Gastrocnemius medialis (tissue), 4 donors: ENCODE data around the gene BASP1. TPM values are rescaled to one million over a fixed set of nuclear protein-coding genes. Genes with fewer than 3 reads are reported as not detected.
A peak's percentile ranks its signal among the peaks of the same experiment; 100 is the strongest.

Experiments used
- ATAC-seq, 2 donors: fragments of 150-250 bp; one replicate each; pipeline ENCODE4 v1.9.1; 2016
- DNase-seq, 2 donors: peaks; one replicate each; pipeline ENCODE4 v3.0.0-alpha.2; 2019
- H3K27ac ChIP-seq, 4 donors: fragments of 200-600 bp; sonication (generic); 1 replicate in 1 of 4; 2 replicates in 3 of 4; pipeline ENCODE4 v1.5.1; 2016 to 2018; ENCODE audit warnings: mild to moderate bottlenecking in 2 of 4, moderate library complexity in 1 of 4
- H3K27me3 ChIP-seq, 3 donors: fragments of 200-600 bp; sonication (generic) in 2 of 3; 1 replicate in 1 of 3; 2 replicates in 2 of 3; pipeline versions ENCODE4 v1.5.1 to v1.6.0; 2016 to 2019; ENCODE audit warnings: mild to moderate bottlenecking in 1 of 3, moderate library complexity in 1 of 3
- H3K36me3 ChIP-seq, 2 donors: fragments of 200-600 bp; sonication (generic) in 1 of 2; one replicate each; pipeline ENCODE4 v1.5.1; 2017 to 2018
- H3K4me1 ChIP-seq, 2 donors: fragments of 200-600 bp; sonication (generic) in 1 of 2; one replicate each; pipeline ENCODE4 v1.5.1; 2016 to 2017; ENCODE audit warnings: mild to moderate bottlenecking in 2 of 2
- H3K4me3 ChIP-seq, 4 donors: fragments of 200-600 bp; sonication (generic) in 3 of 4; 1 replicate in 1 of 4; 2 replicates in 3 of 4; pipeline ENCODE4 v1.5.1; 2016 to 2019; ENCODE audit warnings: mild to moderate bottlenecking in 2 of 4
- H3K9me3 ChIP-seq, 3 donors: fragments of 200-600 bp; sonication (generic) in 2 of 3; 1 replicate in 1 of 3; 2 replicates in 2 of 3; pipeline ENCODE4 v1.5.1; 2016 to 2019
- CTCF ChIP-seq, 5 experiments: fragments of 450-650 bp in 3 of 5; fragments of 200-600 bp in 2 of 5; sonication (generic) in 2 of 5; IDR thresholded peaks in 4 of 5; conservative IDR thresholded peaks in 1 of 5; 1 replicate in 4 of 5; 2 replicates in 1 of 5; pipeline ENCODE4 v1.5.1; 2016 to 2019; ENCODE audit warnings: antibody characterized with exemption in 5 of 5, mild to moderate bottlenecking in 3 of 5, moderate library complexity in 3 of 5
- POLR2A ChIP-seq, 2 donors: fragments of 450-650 bp; IDR thresholded peaks; one replicate each; pipeline ENCODE4 v1.6.1; 2017; ENCODE audit warnings: antibody characterized with exemption in 2 of 2, mild to moderate bottlenecking in 2 of 2, moderate library complexity in 2 of 2
- in situ Hi-C, 4 donors: fragments of 200-750 bp; cut with MboI; loops; one replicate each; pipeline versions ENCODE4 v1.15.0 to v1.8.0; 2017; ENCODE audit warnings: low sequenced_read_pairs in 4 of 4
- intact Hi-C: fragments of 100-400 bp; cut with DNase I; formaldehyde crosslinking; loops from one replicate; pipeline ENCODE4 v1.15.1; 2023; ENCODE audit warnings: low total_unique reads
- total RNA-seq, 4 donors: library from RNA; depleted of rRNA; stranded (reverse); fragments of >200 nt; gene quantifications; one replicate each; pipeline versions ENCODE4 v1.1.0 to v1.2.3, GENCODE V29; 2016

Gene BASP1
- total RNA-seq, 4 donors from 2014 or later, result 0.82 to 4.0 (median 4.0) TPM; not detected in 1

GRCh38 chr5:17185773-17186172 is 31.7 kb upstream of the BASP1 start:
- Histone ChIP-seq H3K9me3 (no peaks in the 10 kb centered on the region), H3K4me3 (no peak overlapping the region), H3K4me1 (peaks cover 15 to 28% of the 10 kb centered on the region in 2 donors), H3K27me3 (no peaks in the 10 kb centered on the region), H3K27ac (peak overlapping the region in 3 of 4 donors; percentile 42 to 51 (median 45)), H3K36me3 (no peaks in the 10 kb centered on the region)
- DNase-seq (peak; percentile 31 to 71), ATAC-seq (peak; percentile 84 to 89)
- in situ Hi-C loops (loop anchor here (5.0 to 25.0 kb wide), 4 partner anchors 248 to 723 kb away; partner anchors contain the start of genes ZNF622 (in 3 of the 4) and MYO10 (in 1 of the 4)), intact Hi-C loops (loop anchor here (2.0 to 10.0 kb wide), 3 partner anchors 53 to 611 kb away; partner anchors contain the start of gene MYO10)
- TF ChIP-seq POLR2A (IDR thresholded peaks at IDR 0.05) (no peak), CTCF (IDR thresholded peaks at IDR 0.05 in 4 of 5, conservative IDR thresholded peaks at IDR 0.05 in 1 of 5) (no peak)

- peaks cover 15 to 28% of the 10 kb centered on the region in 2 donors for H3K4me1 ChIP-seq
- intact Hi-C loops (loop anchor here (5.0 to 10.0 kb wide), 2 partner anchors 54 to 611 kb away; no protein-coding TSS in a partner anchor), in situ Hi-C loops (loop anchor here (5.0 to 25.0 kb wide), 4 partner anchors 249 to 724 kb away; partner anchors contain the start of genes ZNF622 (in 3 of the 4) and MYO10 (in 1 of the 4))
- H3K9me3 ChIP-seq, result no peaks in the 10 kb centered on the region
- ATAC-seq (no peak), DNase-seq (no peak)
- H3K4me3 ChIP-seq, result no peak overlapping the region
- H3K27ac ChIP-seq, result peak overlapping the region in 3 of 4 donors; percentile 42 to 51 (median 45)
- H3K36me3 ChIP-seq, result no peaks in the 10 kb centered on the region
- no peaks in the 10 kb centered on the region for H3K27me3 ChIP-seq
- no peak for TF ChIP-seq POLR2A (IDR thresholded peaks at IDR 0.05)
- no peak for TF ChIP-seq CTCF (IDR thresholded peaks at IDR 0.05 in 4 of 5, conservative IDR thresholded peaks at IDR 0.05 in 1 of 5)
Observed at GRCh38 chr5:17186256-17186655, 31.2 kb upstream of the BASP1 start.

- TF ChIP-seq POLR2A (IDR thresholded peaks at IDR 0.05), result no peak
- no peak for TF ChIP-seq CTCF (IDR thresholded peaks at IDR 0.05 in 4 of 5, conservative IDR thresholded peaks at IDR 0.05 in 1 of 5)
- no peak for ATAC-seq
- H3K27ac ChIP-seq, result no peak overlapping the region
- no peaks in the 10 kb centered on the region for H3K27me3 ChIP-seq
- H3K36me3 ChIP-seq, result no peaks in the 10 kb centered on the region
- DNase-seq, result no peak
- H3K4me1 ChIP-seq, result peaks cover 15 to 28% of the 10 kb centered on the region in 2 donors
- in situ Hi-C loops, result loop anchor here (5.0 to 25.0 kb wide), 4 partner anchors 250 to 725 kb away; partner anchors contain the start of genes ZNF622 (in 3 of the 4) and MYO10 (in 1 of the 4)
- intact Hi-C loops, result loop anchor here (5.0 to 10.0 kb wide), 2 partner anchors 55 to 612 kb away; no protein-coding TSS in a partner anchor
- H3K4me3 ChIP-seq, result no peak overlapping the region
- H3K9me3 ChIP-seq, result no peaks in the 10 kb centered on the region
Observed at GRCh38 chr5:17187011-17187785, 30.2 kb upstream of the BASP1 start.

GRCh38 chr5:17187786-17188170 is 29.7 kb upstream of the BASP1 start:
- H3K27ac ChIP-seq, result no peak overlapping the region
- in situ Hi-C loops, result loop anchor here (5.0 to 25.0 kb wide), 4 partner anchors 250 to 725 kb away; partner anchors contain the start of genes ZNF622 (in 3 of the 4) and MYO10 (in 1 of the 4)
- no peak for TF ChIP-seq CTCF (IDR thresholded peaks at IDR 0.05 in 4 of 5, conservative IDR thresholded peaks at IDR 0.05 in 1 of 5)
- TF ChIP-seq POLR2A (IDR thresholded peaks at IDR 0.05), result no peak

More at GRCh38 chr5:17187786-17188170, 29.7 kb upstream of the BASP1 start:
- peaks cover 15 to 28% of the 10 kb centered on the region in 2 donors for H3K4me1 ChIP-seq
- no peak overlapping the region for H3K4me3 ChIP-seq
- intact Hi-C loops, result loop anchor here (5.0 to 10.0 kb wide), 2 partner anchors 55 to 613 kb away; no protein-coding TSS in a partner anchor
- no peaks in the 10 kb centered on the region for H3K9me3 ChIP-seq
- H3K36me3 ChIP-seq, result no peaks in the 10 kb centered on the region
- H3K27me3 ChIP-seq, result no peaks in the 10 kb centered on the region
- ATAC-seq (no peak), DNase-seq (no peak)
